K562 (cell line): ENCODE measurements around the gene PBX4. TPM values are rescaled to one million over a fixed set of nuclear protein-coding genes. Genes with fewer than 3 reads are reported as not detected.

Experiments used
- ATAC-seq: fragments of 200-7000 bp; cut with Tn5 transposase; 3 replicates; pipeline ENCODE4 v1.9.1; 2020; ENCODE audit warnings: moderate library complexity
- BruUV-seq: library from RNA; stranded (reverse); fragments of 400-500 nt; replicated peaks from 2 replicates; lab custom pipeline; 2021; lab: Mats Ljungman, UMichigan
- CTCF ChIA-PET: fragments of 300-600 bp; formaldehyde crosslinking; extraction: SDS; loops from one replicate; lab custom pipeline; 2021; ENCODE audit warnings: low intra/inter-chr PET ratio; lab: Yijun Ruan, JAX
- POLR2A ChIA-PET: fragments of 300-600, 350-650 bp; sonication (Branson Sonifier 250); formaldehyde crosslinking; extraction: SDS; loops from one replicate; lab custom pipeline; 2021; ENCODE audit warnings: antibody characterized with exemption, inconsistent platforms; lab: Yijun Ruan, JAX
- DNase-seq, 4 experiments: peaks; one replicate each; pipeline versions ENCODE4 v3.0.0 to v3.0.0-alpha.2; 2011 to 2018; ENCODE audit warnings: low spot score in 3 of 4, mixed read lengths in 3 of 4; ENCODE audit errors: extremely low read depth in 1 of 4
- FAIRE-seq: peaks from 2 replicates; lab custom pipeline; 2011; peaks lifted over from hg19 to GRCh38; lab: Jason Lieb, UNC
- H2AFZ ChIP-seq: 2 replicates; pipeline ENCODE4 v1.6.0; 2011; ENCODE audit warnings: low read depth, low read length, control low read depth, inconsistent platforms
- H3K27ac ChIP-seq: fragments of 200-600 bp; 3 replicates; pipeline ENCODE4 v1.8.0; 2011; ENCODE audit warnings: low read depth, mild to moderate bottlenecking, control low read depth, inconsistent platforms, low read length, moderate library complexity, mixed read lengths; ENCODE audit errors: extremely low read depth
- H3K27me3 ChIP-seq, 2 experiments: fragments of 300-600 bp in 1 of 2; 2 replicates in 1 of 2; 3 replicates in 1 of 2; pipeline versions ENCODE4 v1.6.0 to v1.8.0; 2011; ENCODE audit warnings: inconsistent platforms in 2 of 2, low read length in 2 of 2, mild to moderate bottlenecking in 1 of 2, mixed read lengths in 1 of 2, moderate library complexity in 1 of 2; ENCODE audit not compliant: control insufficient read depth in 2 of 2, insufficient read depth in 2 of 2
- H3K36me3 ChIP-seq: fragments of 300-600 bp; 3 replicates; pipeline ENCODE4 v1.8.0; 2011; ENCODE audit warnings: mild to moderate bottlenecking, low read length, inconsistent platforms; ENCODE audit not compliant: control insufficient read depth, insufficient read depth
- H3K4me1 ChIP-seq, 2 experiments: fragments of 200-600 bp in 1 of 2; replicated peaks in 1 of 2; 2 replicates in 1 of 2; 3 replicates in 1 of 2; pipeline versions ENCODE4 v1.5.1 to v1.8.0; 2011; ENCODE audit warnings: inconsistent platforms in 2 of 2, low read length in 2 of 2, mild to moderate bottlenecking in 1 of 2, mixed read lengths in 1 of 2, moderate library complexity in 1 of 2; ENCODE audit not compliant: control insufficient read depth in 2 of 2, insufficient read depth in 2 of 2
- H3K4me2 ChIP-seq: 2 replicates; pipeline ENCODE4 v1.6.1; 2011; ENCODE audit warnings: low read length, control low read depth, inconsistent platforms, mixed read lengths; ENCODE audit not compliant: insufficient read depth
- H3K4me3 ChIP-seq: fragments of 200-600 bp; sonication (generic), shearing (Covaris generic); 2 replicates; pipeline ENCODE4 v1.5.1; 2016; ENCODE audit warnings: control low read depth, inconsistent platforms
- H3K79me2 ChIP-seq: fragments of 200-600 bp; 3 replicates; pipeline ENCODE4 v1.8.0; 2011; ENCODE audit warnings: low read length, inconsistent platforms; ENCODE audit not compliant: control insufficient read depth, insufficient read depth
- H3K9ac ChIP-seq, 2 experiments: 2 replicates each; pipeline versions ENCODE4 v1.6.0 to v1.6.1; 2011; ENCODE audit warnings: low read depth in 2 of 2, low read length in 2 of 2, control low read depth in 1 of 2, inconsistent platforms in 1 of 2, mild to moderate bottlenecking in 1 of 2, mixed read lengths in 1 of 2; ENCODE audit not compliant: insufficient read depth in 1 of 2
- H3K9me1 ChIP-seq: one replicate; pipeline ENCODE4 v1.6.0; 2011; ENCODE audit warnings: inconsistent platforms, mild to moderate bottlenecking, low read length, moderate library complexity; ENCODE audit not compliant: control insufficient read depth, insufficient read depth
- H3K9me3 ChIP-seq: replicated peaks from 2 replicates; pipeline ENCODE4 v1.5.1; 2011; ENCODE audit warnings: low read depth, low read length, inconsistent platforms; ENCODE audit not compliant: control insufficient read depth, insufficient read depth
- H4K20me1 ChIP-seq: replicated peaks from 2 replicates; pipeline ENCODE4 v1.6.1; 2011; ENCODE audit warnings: low read length, inconsistent platforms, mixed read lengths; ENCODE audit not compliant: control insufficient read depth, insufficient read depth
- BCOR ChIP-seq: fragments of 450-650 bp; IDR thresholded peaks from 2 replicates; pipeline ENCODE4 v1.6.1; 2016
- CBFB ChIP-seq: sonication (generic); formaldehyde crosslinking; IDR thresholded peaks from 2 replicates; pipeline ENCODE4 v1.4.0; 2020; ENCODE audit warnings: mild to moderate bottlenecking, missing genetic modification reagents
- COPS2 ChIP-seq: fragments of 450-650 bp; conservative IDR thresholded peaks from 2 replicates; pipeline ENCODE4 v1.6.1; 2016; ENCODE audit warnings: mild to moderate bottlenecking, moderate library complexity
- ELF1 ChIP-seq: fragments of 200-800 bp; sonication (Bioruptor generic); IDR thresholded peaks from 2 replicates; pipeline ENCODE4 v1.6.1; 2016; ENCODE audit warnings: missing genetic modification characterization, missing compliant biosample characterization
- FOXA1 ChIP-seq: fragments of 450-650 bp; IDR thresholded peaks from 2 replicates; pipeline ENCODE4 v1.6.1; 2016; ENCODE audit warnings: mild to moderate bottlenecking, borderline replicate concordance
- GMEB1 ChIP-seq: fragments of 250-450 bp; sonication (Bioruptor Pico); IDR thresholded peaks from 2 replicates; pipeline ENCODE4 v1.4.0; 2020; ENCODE audit warnings: mild to moderate bottlenecking
- IRF1 ChIP-seq: sonication (generic); formaldehyde crosslinking; IDR thresholded peaks from 2 replicates; pipeline ENCODE4 v1.8.0; 2022; ENCODE audit warnings: missing genetic modification reagents, mild to moderate bottlenecking, borderline replicate concordance
- KLF16 ChIP-seq: IDR thresholded peaks from 2 replicates; pipeline ENCODE4 v1.6.1; 2016; ENCODE audit warnings: antibody characterized with exemption
- NFXL1 ChIP-seq: fragments of 450-650 bp; formaldehyde crosslinking; IDR thresholded peaks from 2 replicates; pipeline ENCODE4 v1.4.0; 2021; ENCODE audit warnings: mild to moderate bottlenecking
- RHOXF2B ChIP-seq: fragments of 250-450 bp; sonication (Bioruptor Pico); conservative IDR thresholded peaks from 2 replicates; pipeline ENCODE4 v1.5.1; 2021
- SMAD3 ChIP-seq: fragments of 450-650 bp; formaldehyde crosslinking; conservative IDR thresholded peaks from 2 replicates; pipeline ENCODE4 v1.4.0; 2020; ENCODE audit warnings: mild to moderate bottlenecking
- SREBF2 ChIP-seq: sonication (generic); formaldehyde crosslinking; IDR thresholded peaks from 2 replicates; pipeline ENCODE4 v1.4.0; 2020; ENCODE audit warnings: mild to moderate bottlenecking, missing genetic modification reagents
- SRSF1 ChIP-seq: fragments of 200-400 bp; formaldehyde crosslinking; IDR thresholded peaks from 2 replicates; pipeline ENCODE4 v1.6.1; 2017; ENCODE audit warnings: mild to moderate bottlenecking, low read depth, low read length, moderate library complexity
- TAF1 ChIP-seq: IDR thresholded peaks from 2 replicates; pipeline ENCODE4 v1.6.1; 2011; ENCODE audit warnings: mild to moderate bottlenecking, low read length, moderate library complexity; ENCODE audit not compliant: insufficient read depth, control insufficient read depth, severe bottlenecking; ENCODE audit errors: extremely low read depth
- TAF7 ChIP-seq: fragments of 450-650 bp; IDR thresholded peaks from 2 replicates; pipeline ENCODE4 v1.6.1; 2016; ENCODE audit warnings: missing genetic modification characterization, missing compliant biosample characterization
- ZBTB8A ChIP-seq: fragments of 450-650 bp; IDR thresholded peaks from 2 replicates; pipeline ENCODE4 v1.6.1; 2018; ENCODE audit warnings: mild to moderate bottlenecking, moderate library complexity; ENCODE audit not compliant: partially characterized antibody
- ZNF212 ChIP-seq: fragments of 450-650 bp; formaldehyde crosslinking; IDR thresholded peaks from 2 replicates; pipeline ENCODE4 v1.4.0; 2020; ENCODE audit warnings: mild to moderate bottlenecking
- ZNF507 ChIP-seq: conservative IDR thresholded peaks from 2 replicates; pipeline ENCODE4 v1.6.1; 2017; ENCODE audit warnings: missing genetic modification characterization, missing compliant biosample characterization
- ZNF655 ChIP-seq: fragments of 250-450 bp; sonication (Bioruptor Pico); IDR thresholded peaks from 2 replicates; pipeline ENCODE4 v1.5.0; 2021
- ZNF695 ChIP-seq: fragments of 450-650 bp; formaldehyde crosslinking; IDR thresholded peaks from 2 replicates; pipeline ENCODE4 v1.4.0; 2020; ENCODE audit warnings: mild to moderate bottlenecking, moderate library complexity
- whole genome bisulfite sequencing: fragments of 100-300 bp; shearing (Covaris generic); methylation state at CpG from one replicate; pipeline ENCODE4 v1.1.6; 2016; ENCODE audit warnings: low coverage, mixed read lengths; ENCODE audit not compliant: insufficient coverage; ENCODE audit errors: missing lambda C conversion rate; 5-methylcytosine and 5-hydroxymethylcytosine counted together
- in situ Hi-C: fragments of 300-500 bp; cut with MboI; formaldehyde crosslinking; loops from 4 replicates; pipeline ENCODE4 v1.15.0; 2018; ENCODE audit warnings: inconsistent platforms, mixed read lengths
- intact Hi-C: fragments of 100-400 bp; cut with micrococcal nuclease; formaldehyde crosslinking; loops from 2 replicates; pipeline ENCODE4 v1.14.2; 2022
- polyA plus RNA-seq, 8 experiments: library from polyadenylated mRNA; depleted of rRNA in 4 of 8; stranded (reverse) in 5 of 8; unstranded in 3 of 8; fragments of >200 nt; fragmentation: Nextera tagmentation in 2 of 8; fragmentation: Illumina TruSeq in 1 of 8; extraction: Ambion mirVana in 2 of 8; extraction: Trizol in 1 of 8; gene quantifications; 2 replicates each; pipeline versions ENCODE4 v1.2.1 to v1.2.3, GENCODE V29; 2011 to 2014; ENCODE audit warnings: inconsistent platforms in 1 of 8, missing spikeins in 1 of 8
- total RNA-seq, 7 experiments: library from RNA; depleted of rRNA in 6 of 7; stranded (reverse); fragments of >200 nt in 6 of 7; fragmentation: Illumina TruSeq in 2 of 7; extraction: Trizol in 2 of 7; gene quantifications; 2 replicates each; pipeline versions ENCODE4 v1.2.1 to v1.2.3, GENCODE V29; 2011 to 2021; ENCODE audit warnings: low replicate concordance in 1 of 7

PBX4 gene
- total and polyA plus RNA-seq, 9 of the 15 experiments (the other 6 are each of a cell fraction or from before 2014, with no cell fraction given), result 0.11 to 3.8 (median 1.6) TPM; not detected in 1

GRCh38 chr19:19551853-19552192 is 66.7 kb downstream of the PBX4 start:
- Histone ChIP-seq H2AFZ (no peak overlapping the region), H3K4me1 (peaks cover 0 to 32% of the 10 kb centered on the region in 2 experiments; a peak in 2 of 5 replicates), H4K20me1 (0 out of 2 replicates have a peak, but pooled peaks cover 5% of the 10 kb centered on the region), H3K9ac (peak overlapping the region in 1 of 2 experiments; percentile 71; a peak in 2 of 4 replicates), H3K27me3 (peaks cover 2 to 38% of the 10 kb centered on the region in 2 experiments), H3K4me3 (no peak overlapping the region), H3K79me2 (no peaks in the 10 kb centered on the region), H3K36me3 (no peaks in the 10 kb centered on the region), H3K9me1 (no peaks in the 10 kb centered on the region), H3K4me2 (no peak overlapping the region)
- in situ Hi-C loops, result loop anchor here (10.0 kb wide), 1 partner anchor 403 kb away; no protein-coding TSS in a partner anchor
- FAIRE-seq (no peak), ATAC-seq (no peak), DNase-seq (no peak)
- POLR2A ChIA-PET, result interaction anchor here (0.6 to 1.9 kb wide), 4 partner anchors 19 to 154 kb away, joined by 3 to 7 read pairs (median 4); partner anchors contain the start of gene NDUFA13
- WGBS, result 12% methylated on average over 14 of the region's 14 CpGs
- no TSS peak for BruUV-seq
- intact Hi-C loops, result loop anchor here (5.0 kb wide), 1 partner anchor 90 kb away; the partner anchor contains the start of gene GMIP
- TF ChIP-seq KLF16 (no peak), NFXL1 (CRISPR knock-in tag) (no peak), ZNF655 (CRISPR knock-in tag) (no peak), FOXA1 (no peak), GMEB1 (CRISPR knock-in tag) (no peak), TAF7 (no peak), IRF1 (CRISPR knock-in tag) (no peak), CBFB (no peak), ZNF212 (CRISPR knock-in tag) (no peak), SRSF1 (no peak), ZBTB8A (no peak), ELF1 (tag) (no peak), SMAD3 (CRISPR knock-in tag) (no peak), BCOR (no peak), TAF1 (no peak), ZNF507 (tag) (no peak), RHOXF2B (no peak), SREBF2 (CRISPR knock-in tag) (no peak), COPS2 (no peak), ZNF695 (no peak)
- TF ChIP-seq, all 486 proteins: peak for 0
- H3K9me3 ChIP-seq, result no peaks in the 10 kb centered on the region
- CTCF ChIA-PET, result no interaction called here
- H3K27ac ChIP-seq, result no peak overlapping the region
